GM19239 (cell line): Measurements from ENCODE around the gene FAM193A.
"Not testable (repeated sequence)": the region's sequence is repeated elsewhere in the genome, so short reads cannot be mapped to it uniquely, and the experiment has no call there.

ENCODE experiments used
- DNase-seq: peaks from one replicate; pipeline ENCODE4 v3.0.0; 2011; ENCODE audit warnings: low spot score; ENCODE audit not compliant: insufficient read length
- FAIRE-seq: peaks from 2 replicates; lab custom pipeline; 2011; peaks lifted over from hg19 to GRCh38; lab: Jason Lieb, UNC

FAM193A gene

GRCh38 chr4:2713337-2713736, 176.9 kb downstream of the FAM193A start:
- no peak for DNase-seq
- no peak for FAIRE-seq

GRCh38 chr4:2714061-2714770, 177.8 kb downstream of the FAM193A start:
- peak; percentile 73 for FAIRE-seq

GRCh38 chr4:2714918-2715317, 178.5 kb downstream of the FAM193A start:
- DNase-seq (no peak), FAIRE-seq (no peak)

More at GRCh38 chr4:2714061-2714770, 177.8 kb downstream of the FAM193A start:
- DNase-seq = no peak

DNA sequence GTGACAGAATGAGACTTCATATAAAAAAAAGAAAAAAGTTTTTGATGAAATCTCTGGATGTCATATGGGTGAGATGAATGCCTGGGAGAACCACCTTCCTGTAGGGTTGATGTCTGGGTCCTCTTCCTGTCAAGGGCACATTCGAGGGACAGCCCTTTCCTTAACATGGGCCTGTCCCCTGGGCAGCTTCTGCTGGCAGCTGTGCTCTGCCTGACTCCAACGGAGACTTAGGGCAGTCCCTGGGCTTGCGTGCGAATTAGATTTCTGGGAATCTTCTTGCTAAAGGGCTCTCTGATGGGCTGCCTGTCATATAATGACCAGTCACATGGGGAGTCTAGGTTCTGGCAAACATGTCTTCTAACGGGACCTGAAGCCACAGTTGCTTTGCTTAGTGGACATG, 179.0 kb downstream of the FAM193A start:
- FAIRE-seq = no peak
- no peak for DNase-seq

DNA sequence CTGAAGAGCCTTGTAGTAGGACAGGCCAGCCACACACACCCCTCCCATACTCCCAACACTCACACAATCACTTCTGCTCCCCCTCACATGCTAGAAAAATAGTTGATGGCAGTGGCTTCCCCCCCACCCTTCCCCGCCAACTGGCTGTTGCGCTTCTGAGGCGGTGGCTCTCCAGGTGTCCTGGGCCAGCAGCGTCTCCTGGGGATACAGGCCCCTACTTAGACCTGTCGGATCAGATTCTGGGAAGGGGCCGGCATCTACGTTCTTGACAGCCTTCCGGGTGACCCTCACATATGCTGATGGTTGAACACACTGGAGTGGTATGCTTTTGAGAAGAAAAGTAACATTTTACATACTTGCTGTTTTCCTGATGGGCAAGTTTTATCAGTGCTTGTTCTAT, 179.8 kb downstream of the FAM193A start:
- FAIRE-seq (no peak), DNase-seq (no peak)

DNA sequence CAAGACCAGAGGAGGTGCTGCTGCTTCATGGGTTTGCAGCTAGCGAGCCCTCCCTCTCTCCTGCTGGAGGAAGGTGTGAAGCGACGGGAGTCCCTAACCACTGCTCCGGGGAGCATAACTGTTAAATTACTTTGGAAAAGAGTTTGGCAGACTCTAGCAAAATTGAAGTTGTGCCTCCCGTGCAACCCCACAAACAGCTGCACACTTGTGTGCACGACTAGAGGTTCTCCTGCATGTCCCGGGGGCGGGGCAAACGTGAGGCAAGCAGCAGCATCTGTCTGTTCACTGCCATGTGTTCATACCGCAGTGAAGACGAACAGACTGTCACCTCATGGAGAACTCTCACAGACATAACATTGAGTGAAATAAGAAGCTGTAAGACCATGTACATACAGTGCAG, 185.1 kb downstream of the FAM193A start:
- no peak for FAIRE-seq

GRCh38 chr4:2722033-2722432, 185.6 kb downstream of the FAM193A start:
- FAIRE-seq = no peak
- no peak for DNase-seq

More for the DNA sequence above, 185.1 kb downstream of the FAM193A start:
- no peak for DNase-seq

- DNase-seq = no peak
- FAIRE-seq = no peak
Observed at GRCh38 chr4:2723751-2724150, 187.3 kb downstream of the FAM193A start.

DNA sequence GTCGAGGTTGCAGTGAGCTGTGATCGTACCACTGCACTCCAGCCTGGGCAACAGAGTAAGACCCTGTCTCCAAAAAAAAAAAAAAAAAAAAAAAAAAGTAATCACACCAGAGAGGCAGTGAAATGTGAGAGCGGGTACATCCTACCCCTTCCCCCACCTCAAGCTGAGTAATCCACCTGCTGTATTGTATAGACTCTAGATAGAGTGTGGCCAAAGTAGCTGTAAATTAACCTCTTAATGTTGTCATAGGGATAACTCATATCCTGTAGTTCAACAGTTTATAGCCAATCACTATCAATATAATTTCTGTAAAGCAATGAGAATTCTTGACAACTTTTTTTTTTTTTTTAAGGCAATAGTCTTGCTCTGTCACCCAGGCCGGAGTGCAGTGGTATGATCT, 188.9 kb downstream of the FAM193A start:
- FAIRE-seq (no peak), DNase-seq (no peak)

- not testable (repeated sequence) for DNase-seq, FAIRE-seq
Observed at GRCh38 chr4:2726881-2727280, 190.4 kb downstream of the FAM193A start.

GRCh38 chr4:2728221-2728620, 191.8 kb downstream of the FAM193A start:
- no peak for DNase-seq
- FAIRE-seq = no peak

DNA sequence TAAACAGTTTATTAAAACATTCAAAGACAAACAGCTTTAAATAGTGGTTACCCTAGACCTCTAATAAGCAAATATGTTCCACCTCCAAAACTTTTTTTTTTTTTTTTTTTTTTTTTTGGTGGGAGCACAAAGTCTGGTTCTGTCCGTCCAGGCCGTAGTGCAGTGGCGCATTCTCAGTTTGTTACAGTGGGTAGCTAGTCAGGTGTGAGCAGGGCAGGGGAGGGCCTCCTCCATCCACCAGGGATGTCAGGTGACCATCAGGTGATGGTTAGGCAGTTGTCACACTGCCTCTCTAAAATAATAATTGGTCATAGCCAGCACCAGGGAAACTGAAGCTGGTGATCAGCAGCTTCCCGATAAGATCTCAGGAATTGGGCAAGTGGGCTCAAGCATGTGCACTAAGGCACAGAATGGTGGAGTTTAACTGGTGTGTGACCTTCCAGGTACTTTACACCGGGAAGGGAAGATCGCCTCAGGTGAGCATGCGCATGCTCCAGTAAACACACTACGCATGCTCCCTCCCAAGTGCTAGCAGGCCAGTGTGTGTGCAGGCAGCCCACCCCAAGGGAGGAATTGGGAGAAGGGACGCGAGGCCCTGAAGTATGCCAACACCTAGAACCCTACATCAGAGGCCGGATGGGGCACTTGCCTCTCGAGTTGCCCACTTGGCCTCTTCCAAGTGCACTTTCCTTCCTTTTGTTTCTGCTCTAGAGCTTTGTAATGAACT, 192.5 kb downstream of the FAM193A start:
- no peak for DNase-seq
- FAIRE-seq = no peak

GRCh38 chr4:2729533-2729875, 193.1 kb downstream of the FAM193A start:
- DNase-seq = no peak
- FAIRE-seq = no peak

DNA sequence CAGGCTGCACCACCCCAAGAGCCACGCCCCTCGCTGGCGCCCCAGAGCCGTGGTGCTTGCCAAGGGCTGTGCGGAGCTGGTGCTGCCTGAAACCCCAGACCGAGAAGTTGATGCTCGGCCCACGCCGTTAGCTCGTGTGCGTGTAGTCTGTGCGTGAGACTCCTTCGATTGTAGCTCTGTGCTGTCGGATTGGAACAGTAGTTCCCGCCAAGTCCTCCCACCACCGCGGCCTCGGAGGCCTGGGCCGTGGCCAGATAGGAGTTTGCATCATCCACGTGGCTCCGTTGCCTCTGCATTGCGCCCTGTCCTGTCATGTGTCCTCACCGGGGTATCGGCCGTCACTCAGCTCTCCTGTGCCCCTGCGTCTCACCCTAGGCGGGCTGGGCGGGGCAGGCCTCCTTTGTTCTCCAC, 195.5 kb downstream of the FAM193A start:
- DNase-seq (no peak), FAIRE-seq (no peak)

GRCh38 chr4:2732526-2732925, 196.1 kb downstream of the FAM193A start:
- FAIRE-seq (no peak), DNase-seq (no peak)

GRCh38 chr4:2733001-2733843, 196.8 kb downstream of the FAM193A start:
- DNase-seq = no peak
- FAIRE-seq = no peak

DNA sequence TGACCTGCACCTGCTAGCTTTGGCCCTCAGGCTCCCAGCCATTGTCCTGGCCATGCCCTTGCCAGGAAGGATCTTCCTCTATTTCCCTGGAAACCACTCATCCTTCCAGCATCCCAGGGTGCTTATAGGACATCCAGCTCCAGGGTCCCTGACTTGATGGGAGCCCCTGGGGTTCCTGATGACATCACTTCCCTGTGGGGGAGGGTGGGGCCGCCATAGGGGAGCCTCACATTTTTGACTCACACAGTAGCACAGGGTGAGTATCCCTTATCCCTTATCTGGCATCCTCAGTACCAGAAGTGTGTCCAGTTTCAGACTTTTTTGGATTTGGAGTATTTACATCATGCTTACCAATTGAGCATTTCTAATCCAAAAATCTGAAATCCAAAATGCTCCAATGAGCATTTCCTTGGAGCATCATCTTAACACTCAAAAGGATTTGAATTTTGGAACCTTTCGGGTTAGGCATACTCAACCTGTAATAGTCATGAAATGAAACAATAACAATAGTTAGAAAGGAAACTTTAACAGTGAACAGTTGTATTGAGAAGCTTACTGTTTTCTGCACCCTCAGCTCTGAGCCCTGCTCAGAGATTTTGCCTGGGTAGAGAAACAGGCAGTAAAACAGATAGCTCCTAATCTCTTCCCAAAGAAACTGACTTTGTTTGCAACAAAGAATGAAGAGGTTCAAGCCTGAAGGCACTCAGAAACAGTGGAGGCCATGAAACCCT, 197.6 kb downstream of the FAM193A start:
- DNase-seq (no peak), FAIRE-seq (no peak)

DNA sequence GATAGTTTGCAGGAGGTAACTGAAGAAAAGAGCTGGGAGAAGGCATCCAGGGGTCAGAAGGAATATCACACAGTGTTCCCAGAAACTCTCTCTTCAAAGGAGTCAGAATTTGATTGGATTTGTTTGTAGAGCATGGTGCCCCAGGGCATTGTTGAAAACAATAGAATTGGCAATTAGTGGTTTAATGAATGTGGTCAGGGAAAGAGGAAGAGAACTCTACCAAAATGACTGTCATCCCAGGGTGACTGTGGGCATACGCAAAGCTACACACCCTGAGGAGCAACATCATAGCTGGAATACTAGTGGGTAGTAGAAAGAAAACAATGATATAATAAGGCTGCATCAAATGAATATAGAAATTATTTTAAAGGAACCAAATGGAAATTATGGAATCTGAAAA, 198.2 kb downstream of the FAM193A start:
- FAIRE-seq (peak; percentile 55), DNase-seq (no peak)

DNA sequence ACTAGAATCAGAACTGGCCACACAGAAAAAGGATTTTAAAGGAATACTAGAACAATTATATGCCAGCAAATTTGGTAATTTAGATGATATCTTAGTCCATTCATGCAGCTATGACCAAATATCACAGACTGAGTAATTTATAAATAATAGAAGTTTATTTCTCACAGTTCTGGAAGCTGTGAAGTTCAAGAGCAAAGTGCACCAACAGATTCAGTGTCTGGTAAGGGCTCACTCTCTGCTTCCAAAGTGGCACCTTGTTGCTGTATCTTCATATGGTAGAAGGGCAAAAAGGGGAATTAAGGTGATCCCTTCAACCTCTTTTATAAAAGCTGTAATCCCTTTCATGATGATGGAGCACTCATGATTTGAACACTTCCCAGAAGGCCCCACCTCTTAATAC, 199.4 kb downstream of the FAM193A start:
- no peak for FAIRE-seq
- DNase-seq = no peak

GRCh38 chr4:2738296-2738695, 201.8 kb downstream of the FAM193A start:
- not testable (repeated sequence) for FAIRE-seq, DNase-seq
